K562 (cell line): Measurements from ENCODE around the gene PRKAG2.

Source experiments
- CHD2 ChIP-seq: IDR thresholded peaks from 2 replicates; pipeline ENCODE4 v1.6.1; 2011; ENCODE audit warnings: low read depth, low read length
- GTF2F1 ChIP-seq: IDR thresholded peaks from 2 replicates; pipeline ENCODE4 v1.6.1; 2011; ENCODE audit warnings: low read depth, low read length, improper control_type of control experiment
- SREBF2 ChIP-seq: sonication (generic); formaldehyde crosslinking; IDR thresholded peaks from 2 replicates; pipeline ENCODE4 v1.4.0; 2020; ENCODE audit warnings: mild to moderate bottlenecking, missing genetic modification reagents

DNA sequence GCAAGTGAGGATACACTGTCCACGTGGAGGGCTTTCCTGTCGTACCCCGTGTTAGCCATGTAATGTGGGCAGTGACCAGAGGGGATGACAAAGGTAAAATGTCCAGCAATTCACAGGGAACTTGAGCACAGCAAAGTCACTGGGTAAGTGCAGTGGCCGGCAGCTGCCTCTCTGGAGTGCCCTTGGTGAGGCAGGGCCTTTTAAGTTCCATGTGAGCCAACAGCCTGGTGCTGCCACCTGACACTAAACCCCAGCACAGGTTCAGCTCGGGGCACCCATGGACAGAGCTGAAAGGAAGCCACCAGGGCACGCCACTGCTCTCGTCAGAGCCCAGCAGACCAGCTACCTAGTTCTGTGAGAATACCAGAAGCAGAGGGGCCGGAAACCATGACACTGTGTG is 168.3 kb downstream of the PRKAG2 start:
- TF ChIP-seq CHD2 (no peak), SREBF2 (CRISPR knock-in tag) (no peak), GTF2F1 (no peak)
